ENCODE results near the gene RAB9A. TPM values are rescaled to one million over a fixed set of nuclear protein-coding genes. Genes with fewer than 3 reads are reported as not detected.

The RAB9A gene
- total and polyA plus RNA-seq, 11 donors, result 6.8 to 34.2 (median 21.7) TPM

GRCh38 chrX:13650318-13650717, 38.6 kb upstream of the RAB9A start:
- Histone ChIP-seq H3K27ac (peak overlapping the region in 3 of 12 donors; percentile 49 to 60 (median 50)), H3K4me1 (peaks cover 0 to 26% (median 7%) of the 10 kb centered on the region in 12 donors), H3K27me3 (peaks cover 0 to 35% (median 0%) of the 10 kb centered on the region in 9 donors), H3K36me3 (peaks cover 0 to 4% (median 0%) of the 10 kb centered on the region in 9 donors), H3K9me3 (peaks cover 0 to 6% (median 0%) of the 10 kb centered on the region in 12 donors), H3K4me3 (no peak overlapping the region)
- 92 to 100% (median 97%) methylated on average over 1 of the region's 1 CpG for WGBS, 4 donors
- intact Hi-C loops (cut with DNase I), result loop anchor here in 3 of 10 donors (5.0 to 10.0 kb wide), 3 partner anchors 84 to 703 kb away; partner anchors contain the start of genes OFD1 (in 1 of the 3) and TRAPPC2 (in 1 of the 3)
- TF ChIP-seq CTCF (IDR thresholded peaks at IDR 0.05) (no peak), POLR2A (IDR thresholded peaks at IDR 0.05) (no peak)
- ATAC-seq (no peak), DNase-seq (no peak)

- TF ChIP-seq POLR2A (IDR thresholded peaks at IDR 0.05) (no peak), CTCF (IDR thresholded peaks at IDR 0.05) (no peak)
- Histone ChIP-seq H3K4me1 (peaks cover 0 to 26% (median 7%) of the 10 kb centered on the region in 12 donors), H3K36me3 (peaks cover 0 to 11% (median 0%) of the 10 kb centered on the region in 9 donors), H3K9me3 (peaks cover 0 to 6% (median 0%) of the 10 kb centered on the region in 12 donors), H3K27ac (no peak overlapping the region), H3K27me3 (peaks cover 0 to 34% (median 0%) of the 10 kb centered on the region in 9 donors), H3K4me3 (no peak overlapping the region)
- no peak for DNase-seq
- WGBS, 4 donors, result 63 to 94% (median 77%) methylated on average over 3 of the region's 3 CpGs
- ATAC-seq, result no peak
- intact Hi-C loops (cut with DNase I), result loop anchor here in 3 of 10 donors (5.0 to 10.0 kb wide), 3 partner anchors 84 to 704 kb away; partner anchors contain the start of genes OFD1 (in 1 of the 3) and TRAPPC2 (in 1 of the 3)
Measured at GRCh38 chrX:13651150-13651549, 37.8 kb upstream of the RAB9A start.

GRCh38 chrX:13652287-13652793, 36.6 kb upstream of the RAB9A start:
- peak overlapping the region in 11 of 12 donors; percentile 72 to 98 (median 93) for H3K27ac ChIP-seq
- peaks cover 0 to 6% (median 0%) of the 10 kb centered on the region in 12 donors for H3K9me3 ChIP-seq
- ATAC-seq (no peak), DNase-seq (no peak)
- H3K4me1 ChIP-seq, result peaks cover 0 to 24% (median 7%) of the 10 kb centered on the region in 12 donors
- WGBS, 4 donors, result 49 to 57% (median 51%) methylated on average over 7 of the region's 7 CpGs
- intact Hi-C loops (cut with DNase I), result loop anchor here in 4 of 10 donors (2.0 to 10.0 kb wide), 4 partner anchors 82 to 705 kb away; partner anchors contain the start of genes GEMIN8 (in 1 of the 4), OFD1 (in 1 of the 4) and TRAPPC2 (in 1 of the 4)
- H3K27me3 ChIP-seq, result peaks cover 0 to 32% (median 0%) of the 10 kb centered on the region in 9 donors
- peak overlapping the region in 11 of 12 donors; percentile 29 to 81 (median 66) for H3K4me3 ChIP-seq
- TF ChIP-seq POLR2A (IDR thresholded peaks at IDR 0.05) (no peak), CTCF (IDR thresholded peaks at IDR 0.05) (no peak)
- H3K36me3 ChIP-seq, result peaks cover 0 to 11% (median 0%) of the 10 kb centered on the region in 9 donors
